Measurements from ENCODE around the gene ATXN10.

The ATXN10 gene

GRCh38 chr22:45878051-45878781, 206.6 kb downstream of the ATXN10 start:
- DNase-seq (ENCODE audit: low read depth) = no peak

GRCh38 chr22:45878901-45879551, 207.4 kb downstream of the ATXN10 start:
- no peak for DNase-seq (ENCODE audit: low read depth)

- DNase-seq (ENCODE audit: low read depth) = no peak
Observed at GRCh38 chr22:45879552-45879949, 207.9 kb downstream of the ATXN10 start.

- DNase-seq (ENCODE audit: low read depth) = no peak
Observed at GRCh38 chr22:45880091-45880715, 208.6 kb downstream of the ATXN10 start.

GRCh38 chr22:45880716-45881523, 209.3 kb downstream of the ATXN10 start:
- no peak for DNase-seq (ENCODE audit: low read depth)

- DNase-seq (ENCODE audit: low read depth) = no peak
Observed at GRCh38 chr22:45881524-45881875, 209.9 kb downstream of the ATXN10 start.

- no peak for DNase-seq (ENCODE audit: low read depth)
Observed at GRCh38 chr22:45882881-45883810, 211.5 kb downstream of the ATXN10 start.

GRCh38 chr22:45883811-45884170, 212.2 kb downstream of the ATXN10 start:
- DNase-seq (ENCODE audit: low read depth) = no peak

- DNase-seq (ENCODE audit: low read depth) = no peak
Observed at GRCh38 chr22:45884201-45885062, 212.8 kb downstream of the ATXN10 start.

GRCh38 chr22:45885171-45885840, 213.7 kb downstream of the ATXN10 start:
- no peak for DNase-seq (ENCODE audit: low read depth)

GRCh38 chr22:45885941-45886395, 214.3 kb downstream of the ATXN10 start:
- DNase-seq (ENCODE audit: low read depth) = no peak

GRCh38 chr22:45886540-45886939, 214.9 kb downstream of the ATXN10 start:
- no peak for DNase-seq (ENCODE audit: low read depth)

- no peak for DNase-seq (ENCODE audit: low read depth)
Observed at GRCh38 chr22:45887202-45888131, 215.8 kb downstream of the ATXN10 start.

- DNase-seq (ENCODE audit: low read depth) = no peak
Observed at GRCh38 chr22:45888221-45889092, 216.8 kb downstream of the ATXN10 start.

- DNase-seq (ENCODE audit: low read depth) = no peak
Observed at GRCh38 chr22:45889093-45889538, 217.5 kb downstream of the ATXN10 start.

- DNase-seq (ENCODE audit: low read depth) = no peak
Observed at GRCh38 chr22:45889539-45890350, 218.1 kb downstream of the ATXN10 start.

GRCh38 chr22:45890351-45890635, 218.7 kb downstream of the ATXN10 start:
- DNase-seq (ENCODE audit: low read depth) = no peak

All from stimulated activated CD8-positive, alpha-beta memory T cell treated with anti-CD3 and anti-CD28 coated beads, Interleukin-12 subunit alpha, Interleukin-12 subunit beta, amount 100 ng/mL, for 1 hour (primary cell).